Measurements from ENCODE around the gene RAC2. TPM values are rescaled to one million over a fixed set of nuclear protein-coding genes. Genes with fewer than 3 reads are reported as not detected.

Gene RAC2
- total and polyA plus RNA-seq, 2 of the 8 experiments (the other 6 are each of a cell fraction or from before 2014, with no cell fraction given), result 2.3 to 4.3 TPM

- Histone ChIP-seq H2BK20ac (ENCODE audit: low read length) (no peak overlapping the region), H4K20me1 (replicated peaks in 1 of 2; ENCODE audit: control insufficient read depth in 1 of 2, insufficient read depth in 2 of 2, low read length in 2 of 2) (no peaks in the 10 kb centered on the region), H2BK120ac (replicated peaks; ENCODE audit: low read depth, low read length) (no peak overlapping the region), H3K23ac (ENCODE audit: insufficient read length) (no peak overlapping the region), H3K4me1 (replicated peaks in 1 of 4; ENCODE audit: control insufficient read depth in 3 of 4, insufficient read depth in 4 of 4, low read length in 3 of 4) (no peaks in the 10 kb centered on the region; a peak in 2 of 7 replicates), H3K9ac (replicated peaks in 1 of 4; ENCODE audit: extremely low read depth in 1 of 4, low read depth in 3 of 4, low read length in 3 of 4) (no peak overlapping the region), H3K56ac (replicated peaks; ENCODE audit: insufficient read length, low read depth, low read length) (no peak overlapping the region), H2BK15ac (ENCODE audit: low read length) (no peak overlapping the region), H3K36me3 (ENCODE audit: control insufficient read depth in 2 of 4, insufficient read depth in 4 of 4, low read length in 3 of 4) (no peaks in the 10 kb centered on the region), H3K23me2 (ENCODE audit: low read depth, low read length) (no peaks in the 10 kb centered on the region), H2AFZ (ENCODE audit: low read length) (no peak overlapping the region), H3K4ac (replicated peaks; ENCODE audit: insufficient read length, low read depth, low read length) (no peak overlapping the region), H3K4me3 (ENCODE audit: extremely low read depth in 1 of 4, insufficient read depth in 2 of 4, low read depth in 3 of 4, low read length in 4 of 4) (no peak overlapping the region), H3K9me3 (ENCODE audit: insufficient read depth in 2 of 2, low read depth in 1 of 2, low read length in 1 of 2) (no peaks in the 10 kb centered on the region), H3K18ac (ENCODE audit: extremely low read depth, low read length) (no peak overlapping the region), H4K91ac (replicated peaks; ENCODE audit: insufficient read length, low read length) (no peak overlapping the region), H2BK12ac (ENCODE audit: low read depth, low read length) (no peak overlapping the region), H3K4me2 (ENCODE audit: insufficient read depth in 1 of 2, low read depth in 2 of 2, low read length in 2 of 2) (no peak overlapping the region), H4K8ac (ENCODE audit: extremely low read depth, insufficient read depth, low read length) (no peak overlapping the region), H3K14ac (ENCODE audit: insufficient read length) (no peak overlapping the region), H2BK5ac (ENCODE audit: low read depth, low read length) (no peak overlapping the region), H3K79me1 (ENCODE audit: low read depth, low read length) (no peaks in the 10 kb centered on the region), H4K5ac (ENCODE audit: insufficient read length, low read depth, low read length) (no peak overlapping the region), H3K79me2 (ENCODE audit: control insufficient read depth in 1 of 2, insufficient read depth in 2 of 2, low read length in 2 of 2) (no peaks in the 10 kb centered on the region), H3K27me3 (replicated peaks in 1 of 4; ENCODE audit: control insufficient read depth in 3 of 4, extremely low read depth in 1 of 4, insufficient read depth in 3 of 4, low read length in 3 of 4) (no peaks in the 10 kb centered on the region; a peak in 1 of 7 replicates), H3K27ac (ENCODE audit: low read depth, low read length) (no peak overlapping the region), H2AK5ac (ENCODE audit: low read depth, low read length) (no peak overlapping the region)
- CTCF ChIA-PET (ENCODE audit: partially characterized antibody), result interaction anchor here (1.4 to 2.3 kb wide), 3 partner anchors 13 to 18 kb away, joined by 3 to 11 read pairs (median 10); no protein-coding TSS in a partner anchor
- DNase-seq (ENCODE audit: low read depth in 1 of 2, low spot score in 2 of 2) (no peak), FAIRE-seq (no peak)
- POLR2A ChIA-PET (ENCODE audit: partially characterized antibody), result no interaction called here
- 83% methylated on average over 29 of the region's 31 CpGs; no CpG with 5 or more reads in 1 of the 2 experiments for WGBS, 2 experiments (ENCODE audit: extremely low coverage in 1 of 2, insufficient coverage in 1 of 2, insufficient read length in 1 of 2, insufficient replicate concordance in 2 of 2, low coverage in 1 of 2, low lambda C conversion rate in 2 of 2, missing lambda C conversion rate in 1 of 2)
- TF ChIP-seq SAP30 (IDR thresholded peaks at IDR 0.05; ENCODE audit: insufficient read depth, insufficient replicate concordance, low read length) (no peak), GABPA (IDR thresholded peaks at IDR 0.05; ENCODE audit: borderline replicate concordance, insufficient read depth, low read length) (no peak), RXRA (IDR thresholded peaks at IDR 0.05; ENCODE audit: insufficient read depth, low read depth, low read length) (no peak), CEBPB (IDR thresholded peaks at IDR 0.05; ENCODE audit: low read depth, low read length) (no peak), RAD21 (IDR thresholded peaks at IDR 0.05 in 1 of 2, conservative IDR thresholded peaks at IDR 0.05 in 1 of 2; ENCODE audit: low read depth in 2 of 2, low read length in 2 of 2) (no peak), GTF2F1 (IDR thresholded peaks at IDR 0.05; ENCODE audit: borderline replicate concordance, low read depth, low read length) (no peak)
Observed at GRCh38 chr22:37179622-37180420, 64.2 kb downstream of the RAC2 start.
